ENCODE data around the gene ACOD1. TPM values are rescaled to one million over a fixed set of nuclear protein-coding genes. Genes with fewer than 3 reads are reported as not detected.
A peak's percentile ranks its signal among the peaks of the same experiment; 100 is the strongest.
"Not testable (repeated sequence)": the region's sequence is repeated elsewhere in the genome, so short reads cannot be mapped to it uniquely, and the experiment has no call there.

The ACOD1 gene
- total RNA-seq, result not detected

- Histone ChIP-seq H3K27me3 (no peaks in the 10 kb centered on the region), H3K4me1 (no peaks in the 10 kb centered on the region), H3K9me3 (peaks cover 0 to 7% of the 10 kb centered on the region in 2 donors), H3K36me3 (no peaks in the 10 kb centered on the region), H3K27ac (no peak within 1 kb of the TSS), H3K4me3 (no peak within 1 kb of the TSS)
- TF ChIP-seq, protein P1, sequence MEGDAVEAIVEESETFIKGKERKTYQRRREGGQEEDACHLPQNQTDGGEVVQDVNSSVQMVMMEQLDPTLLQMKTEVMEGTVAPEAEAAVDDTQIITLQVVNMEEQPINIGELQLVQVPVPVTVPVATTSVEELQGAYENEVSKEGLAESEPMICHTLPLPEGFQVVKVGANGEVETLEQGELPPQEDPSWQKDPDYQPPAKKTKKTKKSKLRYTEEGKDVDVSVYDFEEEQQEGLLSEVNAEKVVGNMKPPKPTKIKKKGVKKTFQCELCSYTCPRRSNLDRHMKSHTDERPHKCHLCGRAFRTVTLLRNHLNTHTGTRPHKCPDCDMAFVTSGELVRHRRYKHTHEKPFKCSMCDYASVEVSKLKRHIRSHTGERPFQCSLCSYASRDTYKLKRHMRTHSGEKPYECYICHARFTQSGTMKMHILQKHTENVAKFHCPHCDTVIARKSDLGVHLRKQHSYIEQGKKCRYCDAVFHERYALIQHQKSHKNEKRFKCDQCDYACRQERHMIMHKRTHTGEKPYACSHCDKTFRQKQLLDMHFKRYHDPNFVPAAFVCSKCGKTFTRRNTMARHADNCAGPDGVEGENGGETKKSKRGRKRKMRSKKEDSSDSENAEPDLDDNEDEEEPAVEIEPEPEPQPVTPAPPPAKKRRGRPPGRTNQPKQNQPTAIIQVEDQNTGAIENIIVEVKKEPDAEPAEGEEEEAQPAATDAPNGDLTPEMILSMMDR (IDR thresholded peaks at IDR 0.05), result no peak
- no peak for DNase-seq (ENCODE audit: low spot score)
Observed at GRCh38 chr13:76948149-76948548, at the start of gene ACOD1. ACOD1 (plus strand) TSS chr13:76948511; CDS start chr13:76948559, 48 bp downstream.

DNA sequence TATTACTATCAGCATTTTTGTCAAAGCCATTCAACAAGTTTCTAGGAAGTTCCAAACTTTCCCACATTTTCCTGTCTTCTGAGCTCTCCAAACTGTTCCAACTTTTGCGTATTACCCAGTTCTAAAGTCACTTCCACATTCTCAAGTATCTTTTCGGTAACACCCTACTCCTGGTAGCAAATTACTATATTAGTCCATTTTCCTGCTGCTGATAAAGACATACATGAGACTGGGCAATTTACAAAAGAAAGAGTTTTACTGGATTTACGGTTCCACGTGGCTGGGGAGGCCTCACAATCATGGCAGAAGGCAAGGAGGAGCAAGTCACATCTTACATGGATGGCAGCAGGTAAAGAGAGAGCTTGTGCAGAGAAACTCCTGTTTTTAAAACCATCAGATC lies 49.2 kb upstream of the ACOD1 start:
- not testable (repeated sequence) for H3K4me1 ChIP-seq; H3K36me3 ChIP-seq; DNase-seq (ENCODE audit: low spot score); H3K27me3 ChIP-seq; H3K27ac ChIP-seq; H3K4me3 ChIP-seq
- H3K9me3 ChIP-seq, result peaks cover 0 to 13% of the 10 kb centered on the region in 2 donors

DNA sequence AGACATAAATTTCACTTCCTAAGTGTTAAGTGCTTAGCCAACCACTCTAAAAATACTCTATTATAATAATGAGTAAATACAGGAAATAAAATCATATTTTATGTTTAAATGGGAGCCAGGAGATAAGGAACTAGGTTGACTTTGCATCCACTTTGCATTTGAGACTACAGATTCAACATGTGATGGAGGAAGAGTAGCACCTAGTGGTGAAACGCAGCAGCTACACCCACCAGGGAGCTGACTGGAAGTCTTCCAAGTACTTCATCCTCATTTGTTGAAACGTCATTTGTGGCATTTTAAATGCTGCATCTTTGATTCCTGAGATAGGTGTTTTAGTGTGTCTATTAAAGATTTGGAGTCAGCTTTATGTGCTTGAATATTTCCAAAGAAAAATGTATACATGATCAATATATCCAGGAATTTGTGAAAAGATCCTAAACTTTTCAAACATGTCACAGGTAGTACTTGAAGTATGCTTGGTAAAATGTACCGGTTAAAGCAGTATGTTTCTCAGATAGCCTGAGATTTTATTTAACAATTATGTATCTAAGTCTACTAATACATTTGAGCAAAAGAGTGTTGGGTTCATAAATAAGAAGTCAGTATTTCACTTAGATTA lies 44.7 kb upstream of the ACOD1 start:
- H3K9me3 ChIP-seq, result peaks cover 0 to 9% of the 10 kb centered on the region in 2 donors
- peak; percentile 82 for DNase-seq (ENCODE audit: low spot score)
- H3K27me3 ChIP-seq, result no peaks in the 10 kb centered on the region
- H3K4me3 ChIP-seq, result no peak overlapping the region
- TF ChIP-seq, protein P1 (IDR thresholded peaks at IDR 0.05), result peak; percentile 96 to 97
- no peaks in the 10 kb centered on the region for H3K36me3 ChIP-seq
- H3K27ac ChIP-seq, result no peak overlapping the region
- H3K4me1 ChIP-seq, result no peaks in the 10 kb centered on the region

DNA sequence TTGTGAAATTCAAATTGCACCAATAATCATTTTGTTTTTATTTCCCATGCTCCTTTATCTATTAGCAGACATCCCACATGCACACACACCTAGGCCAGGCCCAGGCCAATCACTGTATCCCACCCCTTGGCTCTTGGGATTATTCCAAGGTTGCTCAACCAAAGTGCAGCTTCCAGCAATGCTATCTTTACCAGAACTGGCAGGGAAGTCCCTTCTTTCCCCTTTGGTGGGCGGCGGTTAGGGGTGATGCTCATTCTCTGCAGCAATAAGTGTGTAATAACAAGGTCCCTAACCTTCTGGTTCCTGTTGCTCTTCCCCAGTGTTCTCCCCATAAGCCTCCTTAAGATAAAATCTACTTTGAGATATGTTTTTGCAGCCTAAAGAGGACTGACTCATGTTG lies 43.8 kb upstream of the ACOD1 start:
- Histone ChIP-seq H3K9me3 (peaks cover 0 to under 1% of the 10 kb centered on the region in 2 donors), H3K36me3 (no peaks in the 10 kb centered on the region), H3K4me1 (no peaks in the 10 kb centered on the region), H3K27ac (no peak overlapping the region), H3K4me3 (no peak overlapping the region), H3K27me3 (no peaks in the 10 kb centered on the region)
- DNase-seq (ENCODE audit: low spot score), result no peak
- TF ChIP-seq, protein P1 (IDR thresholded peaks at IDR 0.05), result no peak

DNA sequence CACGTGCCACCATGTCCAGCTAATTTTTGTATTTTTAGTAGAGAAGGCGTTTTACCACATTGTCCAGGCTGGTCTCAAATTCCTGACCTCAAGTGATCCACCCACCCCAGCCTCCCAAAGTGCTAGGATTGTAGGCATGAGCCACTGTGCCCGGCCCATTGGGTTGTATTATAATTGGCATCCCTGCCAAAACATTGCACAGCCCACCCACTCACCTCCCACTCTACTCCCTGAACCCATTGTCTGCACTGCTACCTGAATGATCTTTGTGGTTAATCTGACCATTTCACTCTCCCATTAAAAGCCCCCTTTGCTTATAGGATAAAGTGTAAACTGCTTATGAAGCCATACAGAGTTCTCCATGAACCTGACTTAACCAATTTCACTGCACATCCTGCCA lies 35.8 kb upstream of the ACOD1 start:
- Histone ChIP-seq H3K36me3 (no peaks in the 10 kb centered on the region), H3K4me3 (no peak overlapping the region), H3K4me1 (no peaks in the 10 kb centered on the region), H3K27me3 (no peaks in the 10 kb centered on the region), H3K27ac (no peak overlapping the region), H3K9me3 (no peaks in the 10 kb centered on the region)
- no peak for DNase-seq (ENCODE audit: low spot score)
- TF ChIP-seq, protein P1 (IDR thresholded peaks at IDR 0.05), result no peak

GRCh38 chr13:76913898-76914297 lies 34.4 kb upstream of the ACOD1 start:
- Histone ChIP-seq H3K36me3 (no peaks in the 10 kb centered on the region), H3K4me1 (no peaks in the 10 kb centered on the region), H3K27me3 (no peaks in the 10 kb centered on the region), H3K27ac (no peak overlapping the region), H3K4me3 (no peak overlapping the region), H3K9me3 (no peaks in the 10 kb centered on the region)
- TF ChIP-seq, protein P1 (IDR thresholded peaks at IDR 0.05), result no peak
- no peak for DNase-seq (ENCODE audit: low spot score)
